CD4-positive, CD25-positive, alpha-beta regulatory T cell (primary cell): ENCODE results near the gene TCF7L1. TPM values are rescaled to one million over a fixed set of nuclear protein-coding genes. Genes with fewer than 3 reads are reported as not detected.
A peak's percentile ranks its signal among the peaks of the same experiment; 100 is the strongest.

Experiments used
- ATAC-seq, 2 donors: fragments of 150-1000 bp; cut with Tn5 transposase; one replicate each; pipeline ENCODE4 v1.10.0; 2021; ENCODE audit warnings: low read depth in 2 of 2, moderate number of reproducible peaks in 2 of 2, moderate library complexity in 1 of 2
- DNase-seq, 3 donors: peaks; one replicate each; pipeline versions ENCODE4 v3.0.0 to v3.0.0-alpha.2; 2012 to 2022; ENCODE audit warnings: mixed read lengths in 1 of 3
- H3K27ac ChIP-seq: one replicate; pipeline ENCODE4 v1.7.0; 2013; ENCODE audit warnings: mild to moderate bottlenecking, low read length; ENCODE audit not compliant: insufficient read depth, poor library complexity, severe bottlenecking
- H3K27me3 ChIP-seq: one replicate; pipeline ENCODE4 v1.7.0; 2013; ENCODE audit warnings: low read length; ENCODE audit not compliant: control insufficient read depth, insufficient read depth
- H3K36me3 ChIP-seq: one replicate; pipeline ENCODE4 v1.7.0; 2013; ENCODE audit warnings: mild to moderate bottlenecking, low read length, moderate library complexity; ENCODE audit not compliant: control insufficient read depth, insufficient read depth
- H3K4me1 ChIP-seq: 2 replicates; pipeline ENCODE4 v1.7.0; 2013; ENCODE audit warnings: mild to moderate bottlenecking, low read length; ENCODE audit not compliant: insufficient read depth, control insufficient read depth, poor library complexity, severe bottlenecking
- H3K4me3 ChIP-seq: one replicate; pipeline ENCODE4 v1.7.0; 2013; ENCODE audit warnings: low read depth, mild to moderate bottlenecking, low read length, moderate library complexity
- H3K9me3 ChIP-seq, 2 experiments: 1 replicate in 1 of 2; 2 replicates in 1 of 2; pipeline ENCODE4 v1.7.0; 2013; ENCODE audit warnings: low read length in 2 of 2, mild to moderate bottlenecking in 1 of 2, moderate library complexity in 1 of 2; ENCODE audit not compliant: control insufficient read depth in 2 of 2
- H3K27ac Mint-ChIP-seq, 3 donors: one replicate each; pipeline ENCODE4 v1.8.0; 2020 to 2022; ENCODE audit warnings: mild to moderate bottlenecking in 3 of 3, mixed read lengths in 3 of 3, moderate library complexity in 2 of 3
- H3K27me3 Mint-ChIP-seq: one replicate; pipeline ENCODE4 v1.8.0; 2022; ENCODE audit warnings: mild to moderate bottlenecking, mixed read lengths
- H3K36me3 Mint-ChIP-seq: one replicate; pipeline ENCODE4 v1.8.0; 2020; ENCODE audit warnings: mixed read lengths
- H3K4me1 Mint-ChIP-seq, 4 donors: one replicate each; pipeline ENCODE4 v1.8.0; 2020 to 2022; ENCODE audit warnings: mixed read lengths in 4 of 4, mild to moderate bottlenecking in 1 of 4
- H3K4me3 Mint-ChIP-seq, 4 donors: one replicate each; pipeline ENCODE4 v1.8.0; 2020 to 2022; ENCODE audit warnings: mild to moderate bottlenecking in 4 of 4, mixed read lengths in 4 of 4, moderate library complexity in 3 of 4
- H3K9me3 Mint-ChIP-seq, 7 donors: one replicate each; pipeline ENCODE4 v1.8.0; 2020 to 2022; ENCODE audit warnings: mixed read lengths in 7 of 7, mild to moderate bottlenecking in 3 of 7, moderate library complexity in 2 of 7
- polyA plus RNA-seq, 4 donors: library from polyadenylated mRNA; unstranded; fragments of 300-500 nt; fragmentation: Illumina TruSeq; gene quantifications; one replicate each; pipeline ENCODE4 v1.2.3, GENCODE V29; 2021
- total RNA-seq: library from RNA; stranded (reverse); gene quantifications from one replicate; pipeline ENCODE4 v1.2.3, GENCODE V29; 2022

Gene TCF7L1
- total and polyA plus RNA-seq, 5 donors from 2014 or later = 0.07 to 0.10 TPM; not detected in 3

GRCh38 chr2:85158559-85159273, 25.5 kb downstream of the TCF7L1 start:
- no peak for ATAC-seq
- no peaks in the 10 kb centered on the region for H3K4me1 ChIP-seq
- H3K9me3 Mint-ChIP-seq = peaks cover 0 to 1% (median 0%) of the 10 kb centered on the region in 7 donors
- H3K27ac ChIP-seq = no peak overlapping the region
- H3K4me1 Mint-ChIP-seq = no peaks in the 10 kb centered on the region
- H3K27ac Mint-ChIP-seq = no peak overlapping the region
- H3K4me3 ChIP-seq = no peak overlapping the region
- H3K36me3 Mint-ChIP-seq = no peaks in the 10 kb centered on the region
- DNase-seq = no peak
- H3K27me3 Mint-ChIP-seq = peaks cover 23% of the 10 kb centered on the region
- H3K36me3 ChIP-seq = no peaks in the 10 kb centered on the region
- H3K4me3 Mint-ChIP-seq = no peak overlapping the region
- no peaks in the 10 kb centered on the region for H3K9me3 ChIP-seq
- H3K27me3 ChIP-seq = no peaks in the 10 kb centered on the region

- ATAC-seq (no peak), DNase-seq (no peak)
- Histone ChIP-seq H3K27ac (no peak overlapping the region), H3K4me1 (no peaks in the 10 kb centered on the region), H3K27me3 (no peaks in the 10 kb centered on the region), H3K9me3 (no peaks in the 10 kb centered on the region), H3K36me3 (no peaks in the 10 kb centered on the region), H3K4me3 (no peak overlapping the region)
- no peaks in the 10 kb centered on the region for H3K4me1 Mint-ChIP-seq
- peaks cover 24% of the 10 kb centered on the region for H3K27me3 Mint-ChIP-seq
- H3K9me3 Mint-ChIP-seq = no peaks in the 10 kb centered on the region
- no peaks in the 10 kb centered on the region for H3K36me3 Mint-ChIP-seq
- H3K4me3 Mint-ChIP-seq = no peak overlapping the region
- H3K27ac Mint-ChIP-seq = no peak overlapping the region
Measured at GRCh38 chr2:85159589-85159988, 26.4 kb downstream of the TCF7L1 start.

- H3K27me3 ChIP-seq = no peaks in the 10 kb centered on the region
- Mint-ChIP-seq H3K36me3 (no peaks in the 10 kb centered on the region), H3K27ac (peak overlapping the region in 1 of 3 donors; percentile 60), H3K4me1 (no peaks in the 10 kb centered on the region), H3K9me3 (no peaks in the 10 kb centered on the region), H3K27me3 (peaks cover 22% of the 10 kb centered on the region), H3K4me3 (no peak overlapping the region)
- H3K9me3 ChIP-seq = no peaks in the 10 kb centered on the region
- ATAC-seq = no peak
- no peak overlapping the region for H3K27ac ChIP-seq
- H3K4me3 ChIP-seq = no peak overlapping the region
- H3K4me1 ChIP-seq = no peaks in the 10 kb centered on the region
- no peak for DNase-seq
- H3K36me3 ChIP-seq = no peaks in the 10 kb centered on the region
Measured at GRCh38 chr2:85160966-85161960, 28.1 kb downstream of the TCF7L1 start.

DNA sequence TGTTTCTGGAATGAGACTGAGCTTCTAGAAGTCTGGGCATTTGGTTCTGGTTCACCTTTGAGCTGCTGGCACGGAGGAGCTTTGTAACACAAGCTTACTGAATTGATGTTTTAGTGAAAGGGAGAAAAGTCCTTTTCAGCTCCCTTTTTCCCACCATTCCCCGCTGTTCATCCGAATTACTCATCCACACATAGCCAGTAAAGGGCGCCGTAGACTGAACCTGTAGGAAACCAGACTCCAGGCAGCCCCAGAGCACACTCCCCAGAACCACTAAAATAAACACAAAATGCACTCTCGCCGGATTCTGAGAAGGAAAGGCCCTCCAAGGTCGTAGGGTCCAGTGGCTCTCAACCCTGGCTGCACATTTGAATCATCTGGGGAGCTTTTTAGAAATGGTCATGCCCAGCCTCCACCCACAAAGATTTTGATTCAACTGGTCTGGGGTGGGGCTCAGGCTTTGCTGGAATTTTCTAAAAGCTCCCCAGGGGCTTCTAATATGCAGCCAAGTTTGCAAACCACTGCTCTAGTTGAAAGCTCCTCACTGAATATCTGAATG, 29.6 kb downstream of the TCF7L1 start:
- no peak for DNase-seq
- no peak for ATAC-seq
- Mint-ChIP-seq H3K4me1 (no peaks in the 10 kb centered on the region), H3K27ac (peak overlapping the region in 1 of 3 donors; percentile 76), H3K27me3 (peaks cover 22% of the 10 kb centered on the region), H3K4me3 (no peak overlapping the region), H3K36me3 (no peaks in the 10 kb centered on the region), H3K9me3 (no peaks in the 10 kb centered on the region)
- Histone ChIP-seq H3K27ac (no peak overlapping the region), H3K9me3 (no peaks in the 10 kb centered on the region), H3K36me3 (no peaks in the 10 kb centered on the region), H3K4me1 (no peaks in the 10 kb centered on the region), H3K27me3 (no peaks in the 10 kb centered on the region), H3K4me3 (no peak overlapping the region)

- no peak overlapping the region for H3K4me3 ChIP-seq
- no peak overlapping the region for H3K27ac Mint-ChIP-seq
- peaks cover 22% of the 10 kb centered on the region for H3K27me3 Mint-ChIP-seq
- no peaks in the 10 kb centered on the region for H3K9me3 Mint-ChIP-seq
- H3K4me1 Mint-ChIP-seq = no peaks in the 10 kb centered on the region
- ATAC-seq (no peak), DNase-seq (no peak)
- no peaks in the 10 kb centered on the region for H3K36me3 Mint-ChIP-seq
- H3K27ac ChIP-seq = no peak overlapping the region
- H3K4me1 ChIP-seq = no peaks in the 10 kb centered on the region
- no peaks in the 10 kb centered on the region for H3K27me3 ChIP-seq
- H3K4me3 Mint-ChIP-seq = no peak overlapping the region
- H3K36me3 ChIP-seq = no peaks in the 10 kb centered on the region
- H3K9me3 ChIP-seq = no peaks in the 10 kb centered on the region
Measured at GRCh38 chr2:85163675-85164074, 30.5 kb downstream of the TCF7L1 start.

DNA sequence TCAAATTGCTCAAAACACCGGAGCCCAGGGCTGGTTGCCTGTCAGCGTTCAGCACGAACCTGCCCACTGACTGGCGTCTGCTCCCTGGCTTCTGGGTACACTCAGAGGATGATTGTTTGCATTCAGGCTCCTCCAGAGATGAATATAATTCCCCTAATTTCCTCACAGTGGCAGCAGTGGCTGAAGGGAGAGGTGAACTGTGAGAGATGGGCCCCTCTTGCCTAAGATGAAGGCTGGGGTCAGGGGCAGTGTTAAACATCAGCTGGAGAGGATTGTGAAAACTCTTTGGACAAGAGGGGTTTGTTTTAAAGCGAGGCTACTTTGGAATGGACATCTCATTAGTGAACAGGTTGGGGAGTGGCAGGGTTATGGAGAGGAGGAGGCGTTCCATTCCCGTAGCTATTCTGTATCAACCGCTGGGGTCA, 31.0 kb downstream of the TCF7L1 start:
- DNase-seq = no peak
- no peak overlapping the region for H3K4me3 Mint-ChIP-seq
- H3K9me3 ChIP-seq = no peaks in the 10 kb centered on the region
- H3K27ac ChIP-seq = no peak overlapping the region
- H3K4me1 ChIP-seq = no peaks in the 10 kb centered on the region
- no peaks in the 10 kb centered on the region for H3K36me3 ChIP-seq
- ATAC-seq = no peak
- H3K27me3 Mint-ChIP-seq = peaks cover 22% of the 10 kb centered on the region
- H3K36me3 Mint-ChIP-seq = no peaks in the 10 kb centered on the region
- no peaks in the 10 kb centered on the region for H3K9me3 Mint-ChIP-seq
- no peaks in the 10 kb centered on the region for H3K4me1 Mint-ChIP-seq
- H3K27me3 ChIP-seq = no peaks in the 10 kb centered on the region
- no peak overlapping the region for H3K27ac Mint-ChIP-seq
- H3K4me3 ChIP-seq = no peak overlapping the region

DNA sequence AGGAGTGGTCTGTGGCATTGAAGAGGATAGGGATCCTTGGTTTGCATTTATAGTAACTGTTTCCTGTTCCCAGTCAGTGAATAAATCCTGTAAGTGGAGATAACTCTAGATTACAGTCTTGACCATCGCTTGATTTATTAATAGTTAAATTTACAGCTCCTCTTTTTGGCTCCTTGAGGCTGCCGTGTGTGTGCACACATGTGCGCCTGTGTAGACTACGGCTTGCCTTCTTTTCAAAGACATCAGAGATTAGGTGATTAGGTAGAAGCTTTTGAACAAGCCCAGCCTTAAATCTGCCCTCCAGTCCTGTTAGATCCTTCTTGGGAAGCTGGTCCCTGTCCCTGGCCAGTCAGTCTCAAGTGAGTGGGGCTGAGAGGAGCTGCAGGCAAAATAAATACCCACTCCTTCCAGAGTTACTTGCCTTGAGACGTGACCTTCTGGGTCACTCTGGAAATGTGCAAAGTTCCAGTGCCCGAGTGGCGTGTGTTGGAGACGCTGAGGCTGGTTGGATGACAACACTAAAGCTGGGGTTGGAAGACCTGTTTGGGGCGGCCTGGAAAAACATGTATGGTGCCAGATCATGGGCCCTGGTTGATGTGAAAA, 32.0 kb downstream of the TCF7L1 start:
- Mint-ChIP-seq H3K27ac (no peak overlapping the region), H3K9me3 (no peaks in the 10 kb centered on the region), H3K4me1 (no peaks in the 10 kb centered on the region), H3K4me3 (no peak overlapping the region), H3K27me3 (peaks cover 22% of the 10 kb centered on the region), H3K36me3 (no peaks in the 10 kb centered on the region)
- H3K27ac ChIP-seq = no peak overlapping the region
- no peaks in the 10 kb centered on the region for H3K36me3 ChIP-seq
- H3K4me1 ChIP-seq = no peaks in the 10 kb centered on the region
- H3K4me3 ChIP-seq = no peak overlapping the region
- H3K9me3 ChIP-seq = no peaks in the 10 kb centered on the region
- ATAC-seq (no peak), DNase-seq (no peak)
- no peaks in the 10 kb centered on the region for H3K27me3 ChIP-seq
